Esophagus mucosa (tissue), 1 donor: ENCODE data around the gene TGDS. TPM values are rescaled to one million over a fixed set of nuclear protein-coding genes. Genes with fewer than 3 reads are reported as not detected.
A peak's percentile ranks its signal among the peaks of the same experiment; 100 is the strongest.
"Not testable (repeated sequence)": the region's sequence is repeated elsewhere in the genome, so short reads cannot be mapped to it uniquely, and the experiment has no call there.

ENCODE experiments used
- ATAC-seq: fragments of 200-7000 bp; cut with Tn5 transposase; one replicate; pipeline ENCODE4 v1.9.1; 2020
- total RNA-seq: library from RNA; stranded (reverse); gene quantifications from one replicate; pipeline ENCODE4 v1.2.4, GENCODE V29; 2023
- donor health status: DM: yes; HTN: yes; CAD: no.

Gene TGDS, protein sequence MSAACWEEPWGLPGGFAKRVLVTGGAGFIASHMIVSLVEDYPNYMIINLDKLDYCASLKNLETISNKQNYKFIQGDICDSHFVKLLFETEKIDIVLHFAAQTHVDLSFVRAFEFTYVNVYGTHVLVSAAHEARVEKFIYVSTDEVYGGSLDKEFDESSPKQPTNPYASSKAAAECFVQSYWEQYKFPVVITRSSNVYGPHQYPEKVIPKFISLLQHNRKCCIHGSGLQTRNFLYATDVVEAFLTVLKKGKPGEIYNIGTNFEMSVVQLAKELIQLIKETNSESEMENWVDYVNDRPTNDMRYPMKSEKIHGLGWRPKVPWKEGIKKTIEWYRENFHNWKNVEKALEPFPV
- 5.8 TPM for total RNA-seq

DNA sequence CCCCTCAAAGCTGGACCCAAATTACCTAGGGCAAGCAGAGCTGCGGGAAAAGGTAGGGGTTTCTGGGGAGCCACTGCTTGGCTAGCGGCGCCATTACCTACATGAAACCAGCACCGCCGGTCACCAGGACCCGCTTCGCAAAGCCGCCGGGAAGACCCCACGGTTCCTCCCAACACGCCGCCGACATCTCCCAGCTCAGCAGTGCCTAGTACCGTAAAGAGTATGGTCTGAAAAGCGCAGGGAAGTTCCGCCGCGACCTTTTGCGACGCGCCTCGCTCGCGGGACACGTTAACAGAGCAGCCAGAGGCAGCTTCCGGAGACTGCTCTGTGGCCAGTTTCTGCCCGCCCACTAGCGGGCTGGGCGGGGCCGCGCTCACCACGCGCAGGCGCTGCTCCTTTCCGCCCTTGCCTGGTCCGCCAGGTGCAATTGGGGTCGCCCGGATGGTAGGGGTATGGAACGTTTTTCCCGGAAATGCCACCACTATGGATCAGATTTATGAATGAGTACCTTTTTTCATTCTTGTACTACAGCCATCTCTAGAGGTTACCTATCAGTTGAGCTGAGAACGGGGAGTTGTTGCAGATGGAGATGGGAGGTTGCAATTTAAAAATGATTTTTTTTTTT, at the start of gene TGDS:
Gene TGDS (minus strand): TSS at position 203 of the 625 bp plus-strand sequence. CDS start 16 bp downstream, at position 187.
- ATAC-seq = peak; percentile 99

DNA sequence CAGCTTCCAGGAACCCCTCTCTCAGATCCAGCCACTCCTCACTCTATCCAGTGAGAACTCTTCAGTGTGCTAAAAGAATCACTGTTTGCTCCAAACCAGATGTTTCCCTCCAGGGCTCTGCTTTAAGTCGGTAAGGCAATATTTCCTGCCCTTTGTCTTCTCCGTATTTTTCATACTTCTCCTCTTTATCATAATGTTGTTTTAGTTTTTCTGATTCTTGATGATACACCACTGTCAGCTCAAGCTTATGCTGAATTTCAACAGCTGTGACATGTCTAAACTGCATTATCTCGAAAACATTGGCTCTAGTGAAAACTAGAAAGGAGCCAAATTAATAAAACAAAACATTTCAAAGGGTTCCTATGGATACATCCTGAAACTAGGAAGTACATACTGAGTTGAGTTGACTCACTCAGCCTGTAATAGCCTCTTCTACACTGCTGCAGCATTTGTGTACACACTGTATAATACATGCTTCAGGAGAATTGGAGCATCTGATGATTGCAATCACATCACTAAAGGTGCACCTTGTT, 45.5 kb upstream of the TGDS start:
- ATAC-seq = peak; percentile 94

DNA sequence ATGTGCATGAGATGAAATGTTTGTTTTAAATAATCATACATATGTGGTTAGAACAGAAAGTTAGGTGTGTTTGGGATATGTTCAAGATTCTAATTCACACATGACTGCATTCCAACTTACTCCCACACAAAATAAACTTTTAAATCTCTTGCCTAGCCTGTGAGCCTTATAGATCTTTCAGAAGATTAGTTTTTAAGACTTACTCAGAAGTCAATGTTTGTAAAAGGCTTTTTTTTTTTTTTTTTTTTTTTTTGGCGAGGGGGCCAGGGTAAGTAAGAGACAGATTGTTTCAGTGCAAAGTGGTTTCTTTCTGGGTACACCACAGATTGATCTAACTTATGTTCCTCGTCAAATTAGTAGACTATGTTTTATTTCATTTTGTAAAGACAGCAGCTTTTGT, 44.8 kb upstream of the TGDS start:
- ATAC-seq = peak; percentile 35

DNA sequence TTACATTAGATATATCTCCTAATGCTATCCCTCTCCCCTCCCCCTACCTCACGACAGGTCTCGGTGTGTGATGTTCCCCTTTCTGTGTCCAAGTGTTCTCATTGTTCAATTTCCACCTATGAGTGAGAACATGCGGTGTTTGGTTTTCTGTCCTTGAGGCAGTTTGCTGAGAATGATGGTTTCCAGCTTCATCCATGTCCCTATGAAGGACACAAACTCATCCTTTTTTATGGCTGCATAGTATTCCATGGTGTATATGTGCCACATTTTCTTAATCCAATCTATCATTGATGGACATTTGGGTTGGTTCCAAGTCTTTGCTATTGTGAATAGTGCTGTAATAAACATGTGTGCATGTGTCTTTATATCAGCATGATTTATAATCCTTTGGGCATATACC, 41.7 kb upstream of the TGDS start:
- ATAC-seq = not testable (repeated sequence)

DNA sequence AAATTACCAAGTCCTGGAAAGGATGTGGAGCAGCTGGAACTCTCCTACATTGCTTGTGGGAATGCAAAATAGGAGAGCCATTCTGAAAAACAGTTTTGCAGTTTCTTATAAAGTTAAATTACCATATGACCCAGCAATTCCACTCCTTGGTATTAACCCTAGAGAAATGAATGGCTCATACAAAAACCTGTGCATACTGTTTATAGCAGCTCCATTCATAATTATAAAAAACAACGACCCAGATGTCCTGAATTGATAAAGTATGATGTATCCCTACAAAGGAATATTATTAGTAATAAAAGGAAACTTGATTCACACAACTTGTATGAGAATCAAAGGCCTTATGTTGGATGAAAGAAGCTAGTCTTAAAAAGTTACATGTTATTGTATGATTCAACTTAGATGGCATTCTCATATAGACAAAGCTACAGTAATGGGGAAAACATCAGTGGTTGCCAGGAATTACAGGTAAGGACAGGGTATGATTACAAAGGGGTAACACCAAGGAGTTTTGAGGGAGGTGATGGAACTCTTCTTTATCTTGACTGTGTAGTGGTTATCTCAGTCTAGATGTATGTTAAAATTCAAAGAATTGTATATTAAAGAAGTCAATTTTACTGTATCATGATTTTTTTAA, 41.1 kb upstream of the TGDS start:
- ATAC-seq = no peak

DNA sequence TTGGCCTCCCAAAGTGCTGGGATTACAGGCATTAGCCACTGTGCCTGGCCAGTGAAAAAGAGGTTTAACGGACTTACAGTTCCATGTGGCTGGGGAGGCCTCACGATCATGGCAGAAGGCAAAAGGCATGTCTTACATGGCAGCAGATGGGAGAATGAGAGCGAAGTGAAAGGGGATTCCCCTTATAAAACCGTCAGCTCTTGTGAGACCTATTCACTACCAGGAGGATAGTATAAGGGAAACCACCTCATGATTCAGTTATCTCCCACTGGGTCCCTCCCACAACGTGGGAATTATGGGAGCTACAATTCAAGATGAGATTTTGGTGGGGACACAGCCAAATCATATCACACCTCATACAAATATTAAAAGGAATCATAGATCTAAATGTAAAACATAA, 40.1 kb upstream of the TGDS start:
- not testable (repeated sequence) for ATAC-seq

DNA sequence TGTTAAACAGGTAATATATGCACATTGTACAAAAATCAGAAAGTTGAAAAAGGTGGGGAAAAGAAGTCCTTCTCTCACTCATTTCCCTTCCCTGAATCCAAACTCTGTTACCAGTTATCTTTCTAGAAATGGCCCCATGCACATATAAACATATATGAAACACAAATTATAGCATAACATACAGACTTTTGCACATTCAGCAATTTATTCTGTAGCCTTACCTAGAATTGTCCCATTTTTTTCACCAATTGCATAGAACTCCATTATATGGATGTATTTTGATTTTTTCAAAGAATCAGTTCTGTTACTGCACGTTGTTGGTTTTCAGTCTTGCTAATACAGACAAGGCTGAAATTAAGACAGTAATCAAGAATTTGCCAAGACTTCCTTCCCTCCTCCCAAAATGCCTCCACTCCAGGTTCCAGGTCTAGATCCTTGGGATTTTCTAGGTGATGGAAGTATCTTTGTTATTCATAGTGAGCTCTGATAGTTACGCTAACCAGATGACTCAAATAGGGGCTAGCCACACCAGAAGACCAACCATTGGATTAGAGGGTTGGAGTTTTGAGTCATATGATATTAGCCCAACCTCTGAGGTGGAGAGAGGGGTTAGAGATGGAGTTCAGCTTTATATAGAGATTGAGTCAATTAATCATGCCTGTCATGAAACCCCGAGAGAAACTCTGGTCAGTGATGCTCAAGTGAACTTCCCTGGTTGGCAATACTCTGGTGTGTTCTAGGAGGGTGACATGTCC, 36.5 kb upstream of the TGDS start:
- ATAC-seq = no peak

DNA sequence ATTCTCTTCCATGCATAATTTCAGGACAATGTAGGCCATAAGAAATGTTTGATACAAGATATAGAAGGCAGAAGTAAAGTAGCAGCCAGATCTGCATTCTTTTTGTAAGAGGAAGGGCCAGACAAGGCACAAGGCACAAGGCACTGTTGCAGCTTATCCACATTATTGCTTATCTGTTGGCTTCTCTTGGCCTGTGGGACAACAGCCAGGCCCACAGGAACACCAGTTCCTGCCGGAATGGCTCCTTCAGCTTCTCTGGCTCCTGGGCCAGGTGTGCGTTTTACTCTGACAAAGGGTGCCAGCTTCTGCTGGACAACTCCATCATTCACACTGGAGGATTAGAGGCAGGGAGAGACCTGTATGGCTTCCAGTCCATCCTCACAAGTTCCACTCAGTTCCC, 34.9 kb upstream of the TGDS start:
- ATAC-seq = no peak

DNA sequence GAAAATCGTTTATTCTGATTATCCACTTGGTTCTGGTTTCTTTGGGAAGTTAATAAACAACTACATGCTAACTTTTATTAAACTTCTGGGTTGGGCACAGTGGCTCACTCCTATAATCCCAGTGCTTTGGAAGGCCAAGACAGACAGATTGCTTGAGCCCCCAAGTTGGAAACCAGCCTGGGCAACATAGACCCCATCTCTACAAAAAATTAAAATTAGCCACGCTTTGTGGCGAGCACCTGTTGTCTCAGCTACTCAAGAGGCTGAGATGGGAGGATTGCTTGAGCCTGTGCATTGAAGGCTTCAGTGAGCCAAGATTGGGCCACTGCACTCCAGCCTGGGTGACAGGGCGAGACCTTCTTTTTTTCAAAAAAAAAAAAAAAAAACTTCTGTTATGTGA, 27.4 kb upstream of the TGDS start:
- ATAC-seq = no peak

DNA sequence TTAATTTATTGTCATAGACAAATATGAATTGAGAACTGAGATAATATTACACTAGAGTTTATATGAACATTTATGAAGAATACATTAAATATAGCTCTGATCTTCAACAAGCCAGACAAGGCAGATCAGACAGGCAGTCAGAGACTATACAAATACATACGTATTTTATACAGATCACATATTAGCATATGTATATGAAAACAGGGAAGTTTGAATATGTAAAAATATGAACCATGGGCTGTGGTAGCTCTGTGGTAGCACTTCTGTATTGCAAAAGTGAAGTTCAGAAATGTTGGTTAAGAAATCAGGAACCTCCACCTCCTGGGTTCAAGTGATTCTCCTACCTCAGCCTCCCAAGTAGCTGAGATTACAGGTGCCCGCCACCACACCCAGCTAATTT, 26.4 kb upstream of the TGDS start:
- ATAC-seq = no peak

DNA sequence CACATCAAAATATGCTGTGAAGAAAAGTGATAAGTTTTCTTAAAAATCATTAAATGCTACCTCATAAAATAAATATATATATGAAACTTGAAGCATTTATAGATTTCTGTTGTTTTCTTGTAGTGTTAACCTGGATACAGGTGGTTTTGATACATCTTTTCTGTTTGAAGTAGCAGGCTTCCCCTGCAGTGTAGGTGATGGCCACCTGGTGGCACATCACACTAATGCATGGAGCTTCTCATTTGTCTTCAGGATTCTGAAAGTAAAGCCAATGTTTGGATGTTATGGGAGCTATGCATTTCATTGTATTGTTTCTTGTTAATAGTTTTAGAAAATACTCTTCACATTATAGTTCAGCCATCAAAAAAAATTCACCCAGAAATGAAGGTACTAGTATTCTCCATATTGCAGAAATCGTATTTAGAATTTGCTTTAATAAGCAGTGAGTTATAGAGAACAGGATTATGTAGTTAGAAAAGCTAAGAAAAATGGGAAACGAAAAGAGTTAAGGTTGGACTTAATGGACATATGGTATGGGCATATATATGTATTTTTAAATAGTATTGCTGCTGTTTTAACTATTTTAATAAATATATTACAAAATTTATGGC, 24.4 kb upstream of the TGDS start:
- ATAC-seq = peak; percentile 77

DNA sequence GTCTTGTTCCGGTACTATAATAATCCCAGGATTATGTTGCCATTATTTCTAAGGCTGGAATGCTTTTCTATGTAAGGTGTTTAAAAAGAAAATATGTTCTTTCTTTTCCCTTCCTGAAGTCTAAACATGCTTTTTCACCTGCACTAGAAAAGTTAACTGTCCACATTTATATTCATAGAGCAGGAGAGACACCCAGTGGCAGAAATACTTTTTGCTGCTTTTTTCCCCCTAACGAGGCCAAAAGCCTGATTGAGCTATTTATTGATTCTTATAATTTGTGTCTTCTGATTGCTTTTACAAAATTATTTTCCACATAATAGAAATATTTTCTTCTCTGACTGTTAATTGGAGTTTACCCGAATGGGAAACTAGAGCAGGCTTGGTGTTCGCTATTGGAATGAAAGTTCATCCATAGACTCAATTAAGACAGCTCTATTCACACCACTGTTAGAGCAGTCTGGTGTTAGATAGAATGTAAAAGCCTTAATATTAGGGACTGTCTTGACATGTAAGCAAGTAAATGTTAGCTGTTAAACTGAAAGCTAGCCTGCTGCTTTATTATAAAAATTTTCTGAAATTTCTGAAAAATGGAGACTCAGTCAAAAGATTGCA, 21.5 kb upstream of the TGDS start:
- no peak for ATAC-seq

DNA sequence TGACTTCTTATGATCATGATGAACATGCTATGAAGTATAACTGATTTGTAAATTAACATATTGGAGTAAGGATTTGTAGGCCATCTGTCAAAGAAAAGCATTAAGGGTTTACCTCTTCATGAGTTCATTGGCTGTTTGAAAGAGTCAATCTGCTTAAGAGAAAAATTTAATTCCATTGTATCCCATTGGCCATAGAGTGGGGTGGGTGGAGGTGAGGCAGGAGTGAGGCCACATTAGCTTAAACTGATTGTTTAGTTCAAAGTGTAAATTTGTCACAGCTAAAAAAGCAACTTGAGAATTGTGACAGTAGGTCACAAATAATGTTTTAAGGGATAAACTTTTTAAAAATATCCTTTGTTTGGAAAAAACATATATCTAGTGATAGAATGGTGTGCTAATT, 17.1 kb upstream of the TGDS start:
- ATAC-seq = no peak

DNA sequence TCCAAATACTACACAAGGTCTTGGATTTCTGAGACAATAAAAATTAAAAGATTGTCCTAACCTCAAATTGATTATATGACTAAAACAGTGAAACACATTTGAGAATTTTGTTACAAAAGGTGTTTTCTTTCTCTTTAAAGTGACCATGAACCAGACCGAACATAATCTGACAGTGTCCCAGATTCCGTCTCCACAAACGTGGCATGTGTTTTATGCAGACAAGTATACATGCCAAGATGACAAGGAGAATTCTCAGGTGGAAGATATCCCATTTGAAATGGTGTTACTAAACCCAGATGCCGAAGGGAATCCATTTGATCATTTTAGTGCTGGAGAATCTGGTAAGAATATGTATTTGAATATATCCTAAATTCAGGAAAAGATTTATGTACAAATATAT, 16.1 kb upstream of the TGDS start:
- ATAC-seq = no peak

DNA sequence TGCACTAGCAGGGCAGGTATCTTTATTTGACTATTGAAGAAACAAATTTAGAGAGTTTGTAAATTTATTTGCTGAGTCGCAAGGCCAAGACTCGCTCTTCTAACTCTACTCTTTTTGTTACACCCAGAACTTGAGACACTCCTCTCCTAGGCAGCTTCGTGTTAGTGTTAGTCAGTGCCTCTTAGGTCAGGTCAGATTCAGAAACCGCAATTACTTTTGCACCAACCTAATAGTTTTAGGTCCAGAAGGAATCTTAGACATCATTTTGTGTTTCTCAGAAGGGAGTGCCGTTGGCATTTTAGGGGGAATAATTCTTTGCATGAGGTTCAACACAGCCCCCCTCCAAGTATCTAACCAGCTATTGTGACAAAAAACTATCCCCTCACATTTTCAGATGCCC, 14.5 kb upstream of the TGDS start:
- ATAC-seq = no peak

DNA sequence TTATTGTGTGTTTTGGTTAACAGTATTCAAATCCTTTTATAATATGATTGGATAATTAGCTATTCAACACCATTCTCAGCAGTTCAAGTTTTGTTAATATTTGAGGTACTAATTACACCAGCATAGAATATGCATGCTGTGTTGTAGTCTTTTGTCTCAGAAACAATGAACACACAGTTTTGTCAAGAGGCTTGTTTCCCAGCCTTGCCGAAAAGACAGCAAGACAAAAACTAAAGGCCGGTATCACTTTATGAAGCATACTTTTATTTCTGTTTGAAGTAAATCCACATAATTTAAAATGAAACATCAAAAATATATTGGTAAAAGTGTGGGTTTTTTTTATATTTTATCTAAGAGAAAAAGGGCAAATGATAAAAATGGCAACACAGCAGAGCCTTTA, 13.2 kb upstream of the TGDS start:
- no peak for ATAC-seq

DNA sequence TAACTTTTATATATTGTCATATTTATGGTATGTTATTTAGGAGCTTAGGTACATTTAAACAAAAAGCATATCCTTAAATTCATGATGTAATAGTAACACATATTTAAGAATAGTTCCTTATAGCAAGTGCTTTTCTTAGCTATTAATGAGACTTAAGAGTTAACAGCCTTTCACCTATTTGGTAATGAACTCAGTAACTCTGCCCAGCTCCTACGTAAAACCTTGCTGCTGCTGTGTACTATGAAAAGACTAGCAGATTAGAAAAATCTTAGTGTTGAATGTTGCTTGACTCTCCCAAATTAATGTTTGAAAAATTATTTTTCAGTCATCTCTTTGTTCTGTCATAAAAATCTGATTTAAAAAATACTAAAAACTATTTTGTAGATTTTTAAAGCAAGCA, 12.6 kb upstream of the TGDS start:
- no peak for ATAC-seq

DNA sequence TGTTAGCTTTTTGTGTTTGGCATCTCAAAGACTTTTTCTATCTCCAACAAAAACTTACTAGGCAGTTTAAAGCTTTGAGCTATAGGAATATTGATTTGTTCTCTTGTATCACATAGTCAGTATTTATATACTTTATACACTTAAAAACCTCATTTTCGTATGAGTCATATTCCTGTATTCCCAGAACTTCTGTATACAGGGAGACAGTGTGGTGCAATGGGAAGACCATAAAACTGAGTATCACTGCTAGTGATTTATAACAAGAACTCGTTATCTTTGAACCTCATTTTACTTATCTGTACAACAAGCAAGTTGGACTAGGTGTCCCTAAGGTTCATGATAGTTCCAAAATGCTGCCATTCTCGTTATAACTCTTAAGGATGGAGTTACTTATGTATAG, 12.0 kb upstream of the TGDS start:
- ATAC-seq = no peak

DNA sequence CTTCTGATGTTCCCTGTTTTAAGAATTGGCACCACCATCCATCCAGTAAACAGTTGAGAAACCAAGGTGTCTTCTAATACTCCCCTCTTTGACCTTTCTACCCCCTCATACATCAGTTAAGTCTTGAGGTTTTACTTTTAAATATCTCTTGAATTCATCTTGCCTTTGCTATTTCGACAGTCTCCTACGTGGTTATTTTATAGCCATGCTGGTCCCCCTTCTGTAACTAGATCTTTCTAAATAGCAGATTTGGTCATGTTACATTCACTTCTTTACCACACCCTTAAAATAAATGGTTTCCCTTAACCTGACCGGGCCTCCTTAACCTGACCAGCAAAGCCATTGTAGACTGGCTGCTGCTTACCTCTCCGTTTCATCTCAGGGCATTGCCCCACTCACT, 11.1 kb upstream of the TGDS start:
- no peak for ATAC-seq

DNA sequence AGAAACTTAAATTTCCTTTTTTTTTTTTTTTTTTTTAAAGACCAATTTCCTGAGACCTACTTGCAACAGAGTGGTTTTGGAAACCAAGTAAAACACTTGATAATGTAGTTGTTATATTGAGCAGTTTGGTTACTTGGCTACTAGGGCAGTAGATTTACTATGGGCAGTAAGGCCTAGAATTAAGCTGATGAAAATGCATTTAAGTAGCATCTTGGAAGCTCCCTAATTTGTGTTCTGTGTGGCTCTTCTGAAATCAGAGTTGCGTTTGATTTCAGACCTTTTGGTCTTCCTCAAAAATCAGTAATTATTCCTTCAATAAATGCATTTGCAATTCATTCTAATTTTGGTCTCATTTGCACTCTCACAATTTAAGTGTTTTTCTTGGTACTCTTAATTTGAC, 6.5 kb upstream of the TGDS start:
- ATAC-seq = no peak

DNA sequence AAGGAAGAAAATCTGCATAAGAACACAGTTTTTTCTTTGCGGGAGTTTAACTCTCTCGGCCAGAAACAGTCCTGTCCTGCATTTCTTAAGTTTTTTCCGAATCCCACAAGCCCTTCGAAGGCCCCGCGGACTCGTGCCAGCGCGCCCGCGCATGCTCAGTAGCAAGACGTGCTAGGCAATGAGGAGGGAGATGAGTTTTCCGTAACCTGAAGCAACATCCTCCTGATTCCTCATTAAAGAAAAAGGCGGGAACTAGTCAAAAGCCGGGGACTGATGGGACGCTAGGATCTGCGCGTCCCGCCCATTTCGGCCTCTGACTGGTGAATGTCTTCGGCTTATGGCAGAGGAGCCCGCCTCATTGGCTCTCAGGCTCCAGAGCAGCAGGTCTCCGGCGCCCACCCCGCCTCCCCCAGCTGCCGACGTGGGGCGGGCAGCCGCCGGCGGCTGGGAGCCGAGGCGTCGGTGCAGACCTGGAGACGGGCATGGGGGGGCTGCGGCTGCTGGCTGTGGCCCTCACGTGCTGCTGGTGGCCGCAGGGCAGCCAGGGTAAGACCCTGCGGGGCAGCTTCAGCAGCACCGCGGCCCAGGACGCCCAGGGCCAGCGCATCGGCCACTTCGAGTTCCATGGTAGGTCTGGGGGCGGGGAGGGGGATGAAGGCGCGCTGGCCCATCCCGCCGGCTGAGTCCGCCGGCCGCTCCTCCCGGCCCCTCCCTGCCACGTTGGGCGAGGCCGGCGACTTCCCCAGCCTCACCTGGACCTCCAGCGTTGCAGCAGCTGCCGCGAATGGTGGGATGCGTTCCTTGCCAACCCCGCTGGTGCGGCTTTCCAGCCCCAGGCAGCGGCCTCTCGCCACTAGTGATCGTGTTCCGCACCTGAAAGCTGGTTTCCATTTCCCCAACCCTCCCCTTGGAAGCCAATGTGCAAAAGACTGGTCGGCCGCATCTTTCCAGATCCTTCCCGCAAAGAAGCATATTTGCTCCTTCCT, 5.8 kb upstream of the TGDS start, which contains the start of gene GPR180:
Gene GPR180 (plus strand): TSS at position 412 of the 986 bp plus-strand sequence. CDS start 71 bp downstream, at position 483.
- ATAC-seq = peak; percentile 100
